ENCODE results near the gene OR7E24.

The OR7E24 gene

GRCh38 chr19:9250630-9251029 lies at the start of gene OR7E24:
Gene OR7E24, plus strand, starts transcription at chr19:9250930. Its CDS starts 114 bp downstream, at chr19:9251044.
- DNase-seq = no peak

- DNase-seq = peak; percentile 77
Observed at GRCh38 chr19:9205501-9206113, 45.1 kb upstream of the OR7E24 start.

DNA sequence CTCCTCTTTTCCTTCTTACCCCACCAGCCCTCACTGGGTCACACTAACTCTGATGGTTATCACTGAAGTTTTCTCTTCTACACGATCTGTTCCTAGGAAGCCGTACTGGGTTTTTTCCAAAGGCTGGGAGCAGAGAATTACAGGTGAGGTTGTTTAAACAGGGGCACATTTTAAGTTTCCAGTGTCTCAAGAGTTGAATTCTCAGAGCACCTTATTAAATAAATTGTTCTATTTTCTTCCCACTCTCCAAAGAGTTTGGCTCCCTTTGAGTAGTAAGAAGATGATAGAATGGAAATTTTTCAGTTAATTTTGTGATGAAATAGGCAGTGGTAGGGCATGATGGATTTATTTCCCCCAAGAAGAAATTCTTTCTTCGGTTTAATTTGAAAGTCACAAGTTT lies 31.2 kb upstream of the OR7E24 start, which contains the start of gene OR7D4:
Gene OR7D4 (minus strand): TSS at position 101 of the 400 bp plus-strand sequence. CDS start 4,752 bp downstream, outside the sequence.
- DNase-seq = no peak

GRCh38 chr19:9251236-9251635 lies 506 bp downstream of the OR7E24 start:
- DNase-seq = no peak

DNA sequence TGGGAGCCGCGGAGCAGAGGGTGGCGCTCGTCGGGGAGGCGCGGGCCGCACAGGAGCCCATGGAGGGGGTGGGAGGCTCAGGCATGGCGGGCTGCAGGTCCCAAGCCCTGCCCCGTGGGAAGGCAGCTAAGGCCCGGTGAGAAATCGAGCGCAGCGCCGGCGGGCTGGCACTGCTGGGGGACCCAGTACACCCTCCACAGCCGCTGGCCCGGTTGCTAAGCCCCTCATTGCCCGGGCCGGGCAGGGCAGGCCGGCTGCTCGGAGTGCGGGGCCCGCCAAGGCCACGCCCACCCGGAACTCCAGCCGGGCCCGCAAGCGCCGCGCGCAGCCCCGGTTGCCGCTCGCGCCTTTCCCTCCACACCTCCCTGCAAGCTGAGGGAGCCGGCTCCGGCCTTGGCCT lies 32.8 kb downstream of the OR7E24 start:
- peak; percentile 28 for DNase-seq

GRCh38 chr19:9289231-9289884 lies 38.6 kb downstream of the OR7E24 start:
- no peak for DNase-seq

- no peak for DNase-seq
Observed at GRCh38 chr19:9295411-9295849, 44.7 kb downstream of the OR7E24 start.

GRCh38 chr19:9296336-9296735 lies 45.6 kb downstream of the OR7E24 start:
- DNase-seq = no peak
